C4-2B (cell line): ENCODE results near the gene CALR3.

ENCODE experiments used
- H3K27ac ChIP-seq: fragments of 450-650 bp; 2 replicates; pipeline ENCODE4 v1.5.1; 2017
- ZFX ChIP-seq: fragments of 450-650 bp; IDR thresholded peaks from 2 replicates; pipeline ENCODE4 v1.6.1; 2017
- TF ChIP-seq, protein P1 (sequence below): fragments of 450-650 bp; conservative IDR thresholded peaks from 2 replicates; pipeline ENCODE4 v1.5.1; 2017; ENCODE audit warnings: mild to moderate bottlenecking

CALR3 gene

DNA sequence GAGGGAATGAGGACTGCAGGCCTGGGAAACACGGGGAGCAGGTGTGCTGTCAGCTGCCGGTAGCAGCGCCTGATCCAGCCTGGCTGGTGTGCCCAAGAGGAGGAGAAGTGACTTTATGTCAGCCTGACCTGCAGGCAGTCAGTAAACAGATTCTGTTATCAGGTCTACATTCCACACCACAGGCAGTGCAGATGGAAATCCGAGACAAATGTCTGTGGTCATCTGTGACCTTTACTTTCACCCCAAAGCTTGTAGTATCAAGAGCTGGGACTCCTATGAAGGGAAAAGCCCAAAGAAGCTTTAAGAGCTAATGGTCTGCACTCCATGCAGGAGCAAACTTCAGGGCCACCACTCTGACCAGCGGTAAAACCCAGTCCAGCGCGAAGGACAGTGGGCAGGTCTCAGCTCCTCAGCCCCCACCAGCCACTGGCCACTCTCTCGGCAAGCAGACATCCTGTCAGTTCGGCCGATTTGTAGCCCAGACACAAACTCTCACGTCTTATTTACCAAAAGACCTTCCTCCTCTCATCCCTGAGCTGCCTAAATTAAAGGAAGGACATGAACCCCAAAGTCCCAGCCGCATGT lies 31.9 kb downstream of the CALR3 start:
- 0 out of 2 replicates have a peak overlapping the region, but pooled peaks have one; percentile 8 for H3K27ac ChIP-seq
- TF ChIP-seq, protein P1, sequence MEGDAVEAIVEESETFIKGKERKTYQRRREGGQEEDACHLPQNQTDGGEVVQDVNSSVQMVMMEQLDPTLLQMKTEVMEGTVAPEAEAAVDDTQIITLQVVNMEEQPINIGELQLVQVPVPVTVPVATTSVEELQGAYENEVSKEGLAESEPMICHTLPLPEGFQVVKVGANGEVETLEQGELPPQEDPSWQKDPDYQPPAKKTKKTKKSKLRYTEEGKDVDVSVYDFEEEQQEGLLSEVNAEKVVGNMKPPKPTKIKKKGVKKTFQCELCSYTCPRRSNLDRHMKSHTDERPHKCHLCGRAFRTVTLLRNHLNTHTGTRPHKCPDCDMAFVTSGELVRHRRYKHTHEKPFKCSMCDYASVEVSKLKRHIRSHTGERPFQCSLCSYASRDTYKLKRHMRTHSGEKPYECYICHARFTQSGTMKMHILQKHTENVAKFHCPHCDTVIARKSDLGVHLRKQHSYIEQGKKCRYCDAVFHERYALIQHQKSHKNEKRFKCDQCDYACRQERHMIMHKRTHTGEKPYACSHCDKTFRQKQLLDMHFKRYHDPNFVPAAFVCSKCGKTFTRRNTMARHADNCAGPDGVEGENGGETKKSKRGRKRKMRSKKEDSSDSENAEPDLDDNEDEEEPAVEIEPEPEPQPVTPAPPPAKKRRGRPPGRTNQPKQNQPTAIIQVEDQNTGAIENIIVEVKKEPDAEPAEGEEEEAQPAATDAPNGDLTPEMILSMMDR, result no peak
- TF ChIP-seq ZFX, result no peak

- TF ChIP-seq ZFX, result no peak
- TF ChIP-seq, protein P1, result no peak
- peak overlapping the region; percentile 8; the same call in 1 of the 2 replicates for H3K27ac ChIP-seq
Measured at GRCh38 chr19:16463341-16463990, 32.5 kb downstream of the CALR3 start.

DNA sequence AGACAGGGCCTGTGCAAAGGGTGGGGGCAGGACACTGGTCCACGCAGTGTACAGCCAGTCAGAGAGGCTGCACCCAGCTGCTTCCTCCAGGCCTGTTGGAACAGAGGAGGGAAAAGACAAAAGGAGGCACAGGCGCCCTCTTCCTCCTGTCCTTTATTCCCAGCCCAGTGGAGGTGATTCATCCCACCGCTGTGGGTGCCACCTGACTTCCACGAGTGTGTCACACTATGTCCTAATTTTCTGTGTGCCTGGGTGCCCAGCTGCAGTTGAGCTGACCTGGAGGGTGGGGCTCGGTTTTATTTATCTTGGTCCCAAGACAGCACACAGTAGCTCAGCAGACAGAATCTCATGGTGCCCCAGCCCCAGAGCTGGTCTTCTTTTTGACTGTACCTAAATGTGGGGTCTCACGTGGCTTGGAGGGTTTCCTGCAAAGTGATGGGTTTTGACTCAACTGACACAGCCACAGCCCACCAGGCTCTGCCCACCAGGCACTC lies 33.2 kb downstream of the CALR3 start:
- TF ChIP-seq, protein P1, result no peak
- no peak for TF ChIP-seq ZFX
- peak overlapping the region; percentile 8; the same call in 1 of the 2 replicates for H3K27ac ChIP-seq

DNA sequence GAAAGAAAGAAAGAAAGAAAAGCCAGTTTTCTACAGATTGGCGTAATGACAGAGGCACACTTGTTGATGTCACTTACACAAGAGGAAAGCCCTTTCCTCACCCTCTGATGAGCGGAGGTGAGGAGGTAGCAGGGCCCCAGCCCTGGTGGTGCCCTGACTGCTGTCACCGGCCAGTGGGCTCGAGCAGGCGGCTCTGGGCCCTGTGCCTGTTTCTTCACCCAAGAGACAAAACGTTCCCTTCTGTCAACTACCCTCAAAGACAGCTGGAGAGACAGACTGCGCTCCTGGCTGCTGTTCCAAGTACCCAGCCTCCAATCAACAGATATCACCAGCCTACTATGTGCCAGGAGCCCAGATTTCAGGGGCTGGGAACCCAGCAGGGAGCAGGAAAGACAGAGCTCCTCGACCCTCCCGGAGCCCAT lies 34.3 kb downstream of the CALR3 start:
- no peak for TF ChIP-seq ZFX
- H3K27ac ChIP-seq, result 0 out of 2 replicates have a peak overlapping the region, but pooled peaks have one; percentile 8

GRCh38 chr19:16460454-16460853 lies 35.5 kb downstream of the CALR3 start:
- H3K27ac ChIP-seq, result no peak overlapping the region
- TF ChIP-seq ZFX, result no peak
- TF ChIP-seq, protein P1, result no peak

- TF ChIP-seq ZFX, result no peak
- TF ChIP-seq, protein P1, result no peak
- H3K27ac ChIP-seq, result no peak overlapping the region
Measured at GRCh38 chr19:16459680-16460079, 36.3 kb downstream of the CALR3 start.

GRCh38 chr19:16458391-16459341 lies 37.3 kb downstream of the CALR3 start:
- no peak for TF ChIP-seq ZFX
- TF ChIP-seq, protein P1, result no peak
- no peak overlapping the region for H3K27ac ChIP-seq
